Neuronal stem cell (in vitro differentiated cells): ENCODE results near the gene SLC39A3.

Experiments
- DNase-seq: peaks from one replicate; pipeline ENCODE4 v3.0.0-alpha.2; 2013; ENCODE audit warnings: low spot score
- H2AFZ ChIP-seq: one replicate; pipeline ENCODE4 v1.6.1; 2013; ENCODE audit warnings: mild to moderate bottlenecking, low read length, inconsistent platforms
- H2AK5ac ChIP-seq: 2 replicates; pipeline ENCODE4 v1.6.1; 2013; ENCODE audit warnings: low read depth, mild to moderate bottlenecking, inconsistent platforms, low read length, moderate library complexity, mixed read lengths
- H2BK120ac ChIP-seq: 2 replicates; pipeline ENCODE4 v1.6.1; 2013; ENCODE audit warnings: low read depth, mild to moderate bottlenecking, inconsistent platforms, low read length, moderate library complexity, mixed read lengths
- H2BK12ac ChIP-seq: one replicate; pipeline ENCODE4 v1.6.1; 2013; ENCODE audit warnings: low read length, inconsistent platforms
- H2BK15ac ChIP-seq: 2 replicates; pipeline ENCODE4 v1.6.1; 2013; ENCODE audit warnings: mild to moderate bottlenecking, low read length, inconsistent platforms, mixed read lengths
- H2BK5ac ChIP-seq: one replicate; pipeline ENCODE4 v1.6.1; 2013; ENCODE audit warnings: inconsistent platforms, mild to moderate bottlenecking, low read length, moderate library complexity
- H3K14ac ChIP-seq: one replicate; pipeline ENCODE4 v1.6.1; 2013; ENCODE audit warnings: low read length, inconsistent platforms
- H3K18ac ChIP-seq: 2 replicates; pipeline ENCODE4 v1.6.1; 2013; ENCODE audit warnings: low read length, inconsistent platforms
- H3K23ac ChIP-seq: 2 replicates; pipeline ENCODE4 v1.6.1; 2013; ENCODE audit warnings: low read depth, mild to moderate bottlenecking, mixed read lengths, low read length, inconsistent platforms; ENCODE audit not compliant: poor library complexity
- H3K27ac ChIP-seq: replicated peaks from 3 replicates; pipeline ENCODE4 v1.5.1; 2013; ENCODE audit warnings: low read length, inconsistent platforms
- H3K27me3 ChIP-seq, 3 experiments: 2 replicates each; pipeline ENCODE4 v1.6.1; 2013; ENCODE audit warnings: low read length in 3 of 3, mild to moderate bottlenecking in 2 of 3, inconsistent platforms in 1 of 3, low read depth in 1 of 3, mixed read lengths in 1 of 3, moderate library complexity in 1 of 3; ENCODE audit not compliant: control insufficient read depth in 3 of 3, insufficient read depth in 3 of 3
- H3K36me3 ChIP-seq, 2 donors: replicated peaks in 1 of 2; 2 replicates each; pipeline ENCODE4 v1.6.1; 2013; ENCODE audit warnings: low read length in 2 of 2; ENCODE audit not compliant: control insufficient read depth in 2 of 2, insufficient read depth in 2 of 2
- H3K4ac ChIP-seq: 2 replicates; pipeline ENCODE4 v1.6.1; 2013; ENCODE audit warnings: inconsistent platforms, mild to moderate bottlenecking, low read length, moderate library complexity
- H3K4me1 ChIP-seq, 2 donors: 1 replicate in 1 of 2; 2 replicates in 1 of 2; pipeline ENCODE4 v1.6.1; 2013; ENCODE audit warnings: low read length in 2 of 2, low read depth in 1 of 2; ENCODE audit not compliant: control insufficient read depth in 2 of 2, insufficient read depth in 1 of 2
- H3K4me2 ChIP-seq: one replicate; pipeline ENCODE4 v1.6.1; 2013; ENCODE audit warnings: mild to moderate bottlenecking, low read length, inconsistent platforms; ENCODE audit not compliant: insufficient read depth, poor library complexity, severe bottlenecking
- H3K4me3 ChIP-seq, 2 donors: 2 replicates each; pipeline ENCODE4 v1.5.1; 2013; ENCODE audit warnings: low read length in 2 of 2, mild to moderate bottlenecking in 2 of 2, inconsistent platforms in 1 of 2, moderate library complexity in 1 of 2
- H3K79me1 ChIP-seq: one replicate; pipeline ENCODE4 v1.6.1; 2013; ENCODE audit warnings: low read depth, mild to moderate bottlenecking, inconsistent platforms, low read length, moderate library complexity
- H3K9ac ChIP-seq: one replicate; pipeline ENCODE4 v1.6.1; 2013; ENCODE audit warnings: mild to moderate bottlenecking, low read depth, low read length, inconsistent platforms; ENCODE audit not compliant: poor library complexity
- H3K9me3 ChIP-seq, 2 donors: replicated peaks in 1 of 2; 2 replicates each; pipeline versions ENCODE3 to v1.6.1; 2013; ENCODE audit warnings: low read length in 2 of 2, mild to moderate bottlenecking in 2 of 2, inconsistent platforms in 1 of 2, low read depth in 1 of 2, mixed read lengths in 1 of 2, moderate library complexity in 1 of 2; ENCODE audit not compliant: control insufficient read depth in 2 of 2, insufficient read depth in 1 of 2
- H4K8ac ChIP-seq: one replicate; pipeline ENCODE4 v1.6.1; 2013; ENCODE audit warnings: low read depth, mild to moderate bottlenecking, inconsistent platforms, low read length, moderate library complexity
- H4K91ac ChIP-seq: one replicate; pipeline ENCODE4 v1.6.1; 2013; ENCODE audit warnings: low read length, low read depth, mild to moderate bottlenecking, inconsistent platforms; ENCODE audit not compliant: poor library complexity
- WGBS, 2 donors: extraction: QIAGEN DNeasy Blood & Tissue Kit; methylation state at CpG; one replicate each; pipeline ENCODE4 v1.1.7; 2013; ENCODE audit warnings: missing lambda C conversion rate in 2 of 2, mixed read lengths in 1 of 2; ENCODE audit not compliant: insufficient read length in 2 of 2, insufficient replicate concordance in 1 of 2; ENCODE audit errors: extremely low coverage in 2 of 2; 5-methylcytosine and 5-hydroxymethylcytosine counted together

The SLC39A3 gene

DNA sequence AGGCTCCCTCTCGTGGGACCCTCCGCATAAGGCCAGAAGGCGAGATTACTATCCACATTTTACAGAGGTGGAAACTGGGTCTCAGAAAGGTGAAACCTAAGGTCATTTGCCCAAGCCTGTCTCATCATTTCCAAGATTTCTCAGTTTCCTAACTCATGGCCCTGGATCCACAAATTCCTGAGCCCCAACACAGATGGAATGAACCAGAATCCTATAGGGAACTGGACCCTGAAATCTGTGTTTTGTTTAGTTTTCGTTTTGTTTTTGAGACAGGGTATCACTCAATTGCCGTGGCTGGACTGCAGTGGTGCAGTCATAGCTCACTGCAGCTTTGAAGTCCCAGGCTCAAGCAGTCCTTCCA, 36.8 kb downstream of the SLC39A3 start:
- no CpG with 5 or more reads among the region's 5 CpGs for WGBS, 2 donors
- Histone ChIP-seq H3K4me1 (peaks cover 5 to 8% of the 10 kb centered on the region in 2 donors), H2BK120ac (no peak overlapping the region), H2AK5ac (no peak overlapping the region), H3K23ac (no peak overlapping the region), H3K9me3 (no peaks in the 10 kb centered on the region), H3K27ac (no peak overlapping the region), H3K36me3 (no peaks in the 10 kb centered on the region), H2AFZ (peak overlapping the region; percentile 72), H3K9ac (no peak overlapping the region), H3K4me3 (peak overlapping the region in 1 of 2 donors; percentile 30), H3K14ac (no peak overlapping the region), H2BK5ac (no peak overlapping the region), H2BK15ac (no peak overlapping the region), H2BK12ac (no peak overlapping the region), H4K8ac (no peak overlapping the region), H4K91ac (no peak overlapping the region), H3K4ac (no peak overlapping the region), H3K27me3 (peaks cover 8 to 28% (median 20%) of the 10 kb centered on the region in 3 experiments), H3K79me1 (no peaks in the 10 kb centered on the region), H3K18ac (no peak overlapping the region), H3K4me2 (no peak overlapping the region)
- DNase-seq = no peak

DNA sequence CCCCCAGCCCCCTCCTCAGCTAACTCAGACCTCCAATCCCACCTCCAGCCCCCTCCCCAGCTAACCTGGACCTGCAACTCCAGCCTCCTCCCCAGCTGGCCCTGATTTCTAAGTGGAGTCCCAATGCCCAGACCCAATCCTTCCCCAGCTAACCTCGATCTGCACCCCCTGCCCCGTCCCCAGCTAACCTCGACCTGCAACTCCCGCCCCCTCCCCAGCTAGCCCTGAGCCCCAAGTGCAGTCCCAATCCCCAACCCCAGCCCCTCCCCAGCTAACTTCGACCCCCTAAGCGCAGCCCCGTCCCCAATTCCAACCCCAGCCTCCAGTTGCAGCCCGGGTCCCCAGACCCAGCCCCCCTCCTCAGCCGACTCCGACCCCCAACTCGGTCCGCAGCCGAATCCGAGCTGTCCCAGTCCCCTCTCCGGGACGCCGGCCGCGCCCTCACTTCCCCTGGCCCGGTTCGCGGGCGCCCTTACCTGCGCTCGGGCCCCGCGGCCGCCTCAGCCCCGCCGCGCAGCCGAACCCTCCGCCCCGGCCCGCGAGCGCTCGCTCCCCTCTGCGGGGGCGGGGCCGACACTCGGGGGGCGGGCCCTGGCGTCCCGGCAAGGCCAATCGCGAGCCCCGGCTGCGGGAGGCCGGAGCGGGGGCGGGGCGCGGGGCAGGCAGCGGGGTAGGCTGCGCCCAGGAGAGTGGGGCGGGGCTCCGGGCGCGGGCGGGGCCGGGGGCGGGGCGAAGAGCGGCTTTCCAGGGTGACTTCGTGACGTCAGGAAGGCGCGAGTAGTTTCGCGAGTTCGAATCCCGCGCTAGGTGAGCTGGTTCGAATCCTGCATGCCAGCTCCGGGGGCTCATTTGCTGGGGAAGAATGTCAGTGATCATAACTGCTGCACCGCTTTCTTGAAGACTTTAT, 37.4 kb downstream of the SLC39A3 start, which contains the start of gene GNG7:
Gene GNG7, minus strand, starts transcription at position 525 of the 907 bp plus-strand sequence. CDS start 182,006 bp downstream, outside the sequence.
- Histone ChIP-seq H2BK120ac (no peak within 1 kb of the TSS), H2BK5ac (peak within 1 kb of the TSS; percentile 24), H3K9ac (peak within 1 kb of the TSS; percentile 88), H3K14ac (no peak within 1 kb of the TSS), H2AK5ac (peak within 1 kb of the TSS; percentile 68), H3K4ac (no peak within 1 kb of the TSS), H3K23ac (peak within 1 kb of the TSS; percentile 73), H3K4me1 (peaks cover 5 to 8% of the 10 kb centered on the region in 2 donors), H3K79me1 (no peaks in the 10 kb centered on the region), H3K27me3 (peaks cover 8 to 28% (median 20%) of the 10 kb centered on the region in 3 experiments), H3K4me2 (peak within 1 kb of the TSS; percentile 91), H3K36me3 (no peaks in the 10 kb centered on the region), H3K9me3 (no peaks in the 10 kb centered on the region), H2BK12ac (no peak within 1 kb of the TSS), H2BK15ac (no peak within 1 kb of the TSS), H3K4me3 (peak within 1 kb of the TSS; percentile 69 to 96), H4K8ac (no peak within 1 kb of the TSS), H3K27ac (no peak within 1 kb of the TSS), H3K18ac (peak within 1 kb of the TSS; percentile 99), H4K91ac (no peak within 1 kb of the TSS), H2AFZ (peak within 1 kb of the TSS; percentile 97)
- no CpG with 5 or more reads among the region's 77 CpGs for WGBS, 2 donors
- peak; percentile 92 for DNase-seq

DNA sequence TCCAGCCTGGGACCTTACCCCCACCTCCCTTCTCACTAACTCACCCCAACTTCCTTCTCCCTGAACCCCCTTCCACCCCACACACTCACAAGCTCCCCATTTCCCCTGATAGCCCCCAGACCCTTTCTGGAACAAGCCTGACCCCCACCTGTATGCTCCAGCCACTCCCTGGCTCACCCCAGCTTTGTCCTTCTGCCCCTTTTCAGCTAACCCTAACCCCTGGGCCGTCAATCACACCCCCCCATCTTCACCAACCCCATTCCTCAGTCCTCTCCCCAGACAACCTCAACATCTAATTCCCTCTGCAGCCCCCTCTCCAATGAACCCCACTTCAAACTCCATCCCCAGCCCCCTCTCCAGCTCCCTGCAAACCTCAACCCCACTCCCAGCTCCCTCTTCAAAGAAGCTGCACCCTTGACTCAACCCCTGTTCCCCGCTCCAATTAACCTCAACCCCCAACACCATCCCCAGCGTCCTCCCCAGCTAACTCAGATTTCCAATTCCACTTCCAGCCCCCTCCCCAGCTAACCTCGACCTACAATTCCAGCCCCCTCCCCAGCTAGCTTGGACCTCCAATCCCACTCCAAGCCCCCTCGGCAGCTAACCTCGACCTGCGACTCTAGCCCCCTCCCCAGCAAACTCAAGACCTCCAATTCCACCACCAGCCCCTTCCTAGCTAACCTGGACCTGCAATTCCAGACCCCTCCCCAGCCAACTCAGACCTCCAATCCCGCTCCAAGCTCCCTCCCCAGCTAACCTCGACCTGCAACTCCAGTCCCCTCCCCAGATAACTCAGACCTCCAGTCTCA, 38.3 kb downstream of the SLC39A3 start:
- peak overlapping the region; percentile 59 for H3K18ac ChIP-seq
- H3K36me3 ChIP-seq = no peaks in the 10 kb centered on the region
- H2BK15ac ChIP-seq = no peak overlapping the region
- no peak overlapping the region for H3K4ac ChIP-seq
- peak overlapping the region; percentile 73 for H3K23ac ChIP-seq
- H2AFZ ChIP-seq = peak overlapping the region; percentile 97
- no peak overlapping the region for H2BK5ac ChIP-seq
- no peak overlapping the region for H3K14ac ChIP-seq
- H3K4me3 ChIP-seq = peak overlapping the region; percentile 69 to 96
- H3K9ac ChIP-seq = no peak overlapping the region
- no peak overlapping the region for H3K27ac ChIP-seq
- H3K9me3 ChIP-seq = no peaks in the 10 kb centered on the region
- H3K4me2 ChIP-seq = peak overlapping the region; percentile 91
- no peak overlapping the region for H2BK120ac ChIP-seq
- H2BK12ac ChIP-seq = no peak overlapping the region
- peaks cover 8 to 28% (median 20%) of the 10 kb centered on the region in 3 experiments for H3K27me3 ChIP-seq
- WGBS, 2 donors = no CpG with 5 or more reads among the region's 9 CpGs
- H3K4me1 ChIP-seq = peaks cover 5 to 8% of the 10 kb centered on the region in 2 donors
- H3K79me1 ChIP-seq = no peaks in the 10 kb centered on the region
- H2AK5ac ChIP-seq = peak overlapping the region; percentile 68
- H4K91ac ChIP-seq = no peak overlapping the region
- no peak overlapping the region for H4K8ac ChIP-seq
- no peak for DNase-seq
